ENCODE results near the gene PDZD11.
A peak's percentile ranks its signal among the peaks of the same experiment; 100 is the strongest.

PDZD11 gene, protein sequence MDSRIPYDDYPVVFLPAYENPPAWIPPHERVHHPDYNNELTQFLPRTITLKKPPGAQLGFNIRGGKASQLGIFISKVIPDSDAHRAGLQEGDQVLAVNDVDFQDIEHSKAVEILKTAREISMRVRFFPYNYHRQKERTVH

DNA sequence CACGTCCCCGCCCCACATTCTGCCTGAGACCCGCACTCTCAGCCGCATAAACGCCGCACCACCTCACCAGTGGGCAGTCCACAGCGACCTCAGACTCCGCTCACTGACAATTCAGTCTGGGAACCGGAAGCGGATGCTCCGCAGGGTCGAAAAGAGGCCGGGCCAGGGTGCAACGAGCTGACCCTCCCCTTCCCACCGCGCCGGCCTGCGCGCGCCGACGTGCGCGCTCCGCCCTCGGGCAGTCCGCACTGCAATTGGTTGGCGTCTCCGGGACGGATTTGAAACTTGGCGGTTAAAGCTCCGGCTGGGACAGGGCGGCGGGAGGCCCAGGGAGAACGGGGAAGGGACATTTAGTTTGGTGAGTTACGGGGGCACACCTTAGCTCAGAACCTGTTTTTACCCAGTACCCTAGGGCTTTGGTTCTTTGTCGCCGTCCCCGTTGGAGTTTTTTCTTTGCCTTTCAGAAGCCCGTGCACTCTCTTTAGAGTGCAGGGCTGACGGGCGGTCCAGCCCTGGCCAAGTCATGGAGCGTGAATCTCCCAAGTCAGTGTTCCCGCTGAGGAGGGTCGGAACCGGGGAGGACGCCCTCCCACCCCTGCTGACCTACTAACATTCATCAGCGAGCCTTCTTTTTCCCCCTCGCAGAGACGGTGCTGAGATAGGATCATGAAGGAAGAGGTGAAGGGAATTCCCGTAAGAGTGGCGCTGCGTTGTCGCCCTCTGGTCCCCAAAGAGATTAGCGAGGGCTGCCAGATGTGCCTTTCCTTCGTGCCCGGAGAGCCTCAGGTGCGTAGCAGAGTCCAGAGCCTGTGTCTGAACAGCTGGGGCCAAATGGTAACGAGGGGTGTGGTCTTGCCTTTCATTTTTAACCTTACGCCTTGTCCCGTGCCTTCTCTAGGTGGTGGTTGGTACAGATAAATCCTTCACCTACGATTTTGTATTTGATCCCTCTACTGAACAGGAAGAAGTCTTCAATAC, at the start of gene PDZD11, which contains the start of gene KIF4A:
Gene PDZD11 (minus strand): TSS at position 135 of the 978 bp plus-strand sequence. CDS start 586 bp downstream, outside the sequence.
Gene KIF4A (plus strand): TSS at position 312 of the 978 bp plus-strand sequence. CDS start 355 bp downstream, at position 667.
- peak; percentile 72 for TF ChIP-seq TAF1 (IDR thresholded peaks at IDR 0.05; ENCODE audit: low read depth)
- peak; percentile 94 for TF ChIP-seq FOXM1 (IDR thresholded peaks at IDR 0.05; ENCODE audit: borderline replicate concordance, low read depth)
- TF ChIP-seq, protein P1, sequence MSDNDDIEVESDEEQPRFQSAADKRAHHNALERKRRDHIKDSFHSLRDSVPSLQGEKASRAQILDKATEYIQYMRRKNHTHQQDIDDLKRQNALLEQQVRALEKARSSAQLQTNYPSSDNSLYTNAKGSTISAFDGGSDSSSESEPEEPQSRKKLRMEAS (IDR thresholded peaks at IDR 0.05): peak; percentile 38; the same call in 1 of the 2 replicates
- TF ChIP-seq, protein P2, sequence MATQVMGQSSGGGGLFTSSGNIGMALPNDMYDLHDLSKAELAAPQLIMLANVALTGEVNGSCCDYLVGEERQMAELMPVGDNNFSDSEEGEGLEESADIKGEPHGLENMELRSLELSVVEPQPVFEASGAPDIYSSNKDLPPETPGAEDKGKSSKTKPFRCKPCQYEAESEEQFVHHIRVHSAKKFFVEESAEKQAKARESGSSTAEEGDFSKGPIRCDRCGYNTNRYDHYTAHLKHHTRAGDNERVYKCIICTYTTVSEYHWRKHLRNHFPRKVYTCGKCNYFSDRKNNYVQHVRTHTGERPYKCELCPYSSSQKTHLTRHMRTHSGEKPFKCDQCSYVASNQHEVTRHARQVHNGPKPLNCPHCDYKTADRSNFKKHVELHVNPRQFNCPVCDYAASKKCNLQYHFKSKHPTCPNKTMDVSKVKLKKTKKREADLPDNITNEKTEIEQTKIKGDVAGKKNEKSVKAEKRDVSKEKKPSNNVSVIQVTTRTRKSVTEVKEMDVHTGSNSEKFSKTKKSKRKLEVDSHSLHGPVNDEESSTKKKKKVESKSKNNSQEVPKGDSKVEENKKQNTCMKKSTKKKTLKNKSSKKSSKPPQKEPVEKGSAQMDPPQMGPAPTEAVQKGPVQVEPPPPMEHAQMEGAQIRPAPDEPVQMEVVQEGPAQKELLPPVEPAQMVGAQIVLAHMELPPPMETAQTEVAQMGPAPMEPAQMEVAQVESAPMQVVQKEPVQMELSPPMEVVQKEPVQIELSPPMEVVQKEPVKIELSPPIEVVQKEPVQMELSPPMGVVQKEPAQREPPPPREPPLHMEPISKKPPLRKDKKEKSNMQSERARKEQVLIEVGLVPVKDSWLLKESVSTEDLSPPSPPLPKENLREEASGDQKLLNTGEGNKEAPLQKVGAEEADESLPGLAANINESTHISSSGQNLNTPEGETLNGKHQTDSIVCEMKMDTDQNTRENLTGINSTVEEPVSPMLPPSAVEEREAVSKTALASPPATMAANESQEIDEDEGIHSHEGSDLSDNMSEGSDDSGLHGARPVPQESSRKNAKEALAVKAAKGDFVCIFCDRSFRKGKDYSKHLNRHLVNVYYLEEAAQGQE (IDR thresholded peaks at IDR 0.05; ENCODE audit: low read depth): no peak

DNA sequence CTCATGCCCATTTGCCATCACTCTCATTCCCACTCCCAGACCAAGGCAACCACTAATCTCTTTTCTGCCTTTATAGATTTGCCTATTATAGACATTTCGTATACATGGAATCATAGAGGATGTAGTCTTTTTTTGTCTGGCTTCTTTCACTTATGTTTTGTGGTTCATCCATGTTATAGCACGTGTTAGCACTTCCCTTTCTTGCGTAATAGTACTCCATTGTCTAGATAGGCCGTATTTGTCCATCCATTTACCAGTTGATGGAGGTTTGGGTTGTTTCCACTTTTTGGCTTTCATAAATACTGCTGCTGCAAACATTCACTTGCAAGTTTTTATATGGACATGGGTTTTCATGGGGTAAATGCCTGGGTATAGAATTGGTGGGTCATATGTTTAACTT, 48.6 kb upstream of the PDZD11 start:
- TF ChIP-seq, protein P2 (IDR thresholded peaks at IDR 0.05; ENCODE audit: low read depth): no peak
- TF ChIP-seq CEBPB (IDR thresholded peaks at IDR 0.05): 0 out of 2 replicates have a peak, but pooled peaks have one; percentile 16

DNA sequence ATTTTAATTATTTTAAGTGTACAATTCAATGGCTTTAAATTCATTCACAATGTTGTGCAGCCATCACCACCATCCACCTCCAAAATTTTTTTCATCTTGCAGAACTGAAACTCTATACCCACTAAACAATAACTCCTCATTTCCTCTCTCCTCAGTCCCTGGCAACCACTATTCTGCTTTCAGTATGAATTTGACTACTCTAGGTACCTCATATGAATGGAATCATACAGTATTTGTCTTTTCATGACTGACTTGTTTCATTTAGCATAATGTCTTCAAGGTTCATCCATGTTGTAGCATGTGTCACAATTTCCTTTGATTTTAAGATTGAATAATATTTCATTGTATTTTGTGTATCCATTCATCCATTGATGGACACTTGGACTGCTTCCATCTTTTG, 47.0 kb upstream of the PDZD11 start:
- no peak for TF ChIP-seq FOXM1 (IDR thresholded peaks at IDR 0.05; ENCODE audit: borderline replicate concordance, low read depth)
- no peak for TF ChIP-seq EGR1 (IDR thresholded peaks at IDR 0.05)
- TF ChIP-seq RAD21 (IDR thresholded peaks at IDR 0.05; ENCODE audit: low read depth): no peak
- TF ChIP-seq ZBTB7A (IDR thresholded peaks at IDR 0.05; ENCODE audit: low read depth): no peak
- TF ChIP-seq YY1 (IDR thresholded peaks at IDR 0.05; ENCODE audit: low read depth): no peak
- TF ChIP-seq TAF1 (IDR thresholded peaks at IDR 0.05; ENCODE audit: low read depth): no peak
- no peak for TF ChIP-seq TEAD4 (IDR thresholded peaks at IDR 0.05)
- TF ChIP-seq EP300 (IDR thresholded peaks at IDR 0.05; ENCODE audit: borderline replicate concordance): no peak
- TF ChIP-seq, protein P2 (IDR thresholded peaks at IDR 0.05; ENCODE audit: low read depth): no peak
- TF ChIP-seq, protein P3, sequence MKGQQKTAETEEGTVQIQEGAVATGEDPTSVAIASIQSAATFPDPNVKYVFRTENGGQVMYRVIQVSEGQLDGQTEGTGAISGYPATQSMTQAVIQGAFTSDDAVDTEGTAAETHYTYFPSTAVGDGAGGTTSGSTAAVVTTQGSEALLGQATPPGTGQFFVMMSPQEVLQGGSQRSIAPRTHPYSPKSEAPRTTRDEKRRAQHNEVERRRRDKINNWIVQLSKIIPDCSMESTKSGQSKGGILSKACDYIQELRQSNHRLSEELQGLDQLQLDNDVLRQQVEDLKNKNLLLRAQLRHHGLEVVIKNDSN (IDR thresholded peaks at IDR 0.05): no peak
- TF ChIP-seq CEBPB (IDR thresholded peaks at IDR 0.05): no peak
- no peak for TF ChIP-seq TCF12 (IDR thresholded peaks at IDR 0.05; ENCODE audit: low read depth)
- TF ChIP-seq CREB1 (IDR thresholded peaks at IDR 0.05; ENCODE audit: low read depth): no peak
- TF ChIP-seq, protein P1 (IDR thresholded peaks at IDR 0.05): no peak

DNA sequence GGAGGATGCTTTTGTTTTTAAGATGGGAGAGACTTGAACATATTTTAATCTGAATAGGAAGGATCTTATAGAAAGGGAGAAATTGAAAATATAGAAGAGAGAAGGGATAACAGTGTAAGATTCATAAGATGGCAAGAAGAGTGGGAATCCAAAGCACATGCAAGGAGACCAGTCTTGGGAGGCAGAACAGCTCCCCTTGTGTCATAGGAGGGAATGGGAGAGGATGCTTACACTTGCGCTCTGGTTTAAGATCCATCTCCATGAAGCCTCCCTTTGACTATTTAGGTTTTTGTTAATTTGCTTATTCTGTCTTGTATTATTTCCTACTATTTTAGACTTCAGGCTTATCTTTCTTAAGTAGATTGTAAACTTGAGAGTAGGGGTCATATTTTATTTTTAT, 42.9 kb upstream of the PDZD11 start:
- TF ChIP-seq TEAD4 (IDR thresholded peaks at IDR 0.05) (no peak), ZBTB7A (IDR thresholded peaks at IDR 0.05; ENCODE audit: low read depth) (no peak), TAF1 (IDR thresholded peaks at IDR 0.05; ENCODE audit: low read depth) (no peak), CEBPB (IDR thresholded peaks at IDR 0.05) (no peak), RAD21 (IDR thresholded peaks at IDR 0.05; ENCODE audit: low read depth) (no peak), EP300 (IDR thresholded peaks at IDR 0.05; ENCODE audit: borderline replicate concordance) (no peak), TCF12 (IDR thresholded peaks at IDR 0.05; ENCODE audit: low read depth) (no peak), CREB1 (IDR thresholded peaks at IDR 0.05; ENCODE audit: low read depth) (no peak), NFIC (IDR thresholded peaks at IDR 0.05) (no peak)
- TF ChIP-seq, protein P1 (IDR thresholded peaks at IDR 0.05): no peak
- TF ChIP-seq, protein P2 (IDR thresholded peaks at IDR 0.05; ENCODE audit: low read depth): no peak
